BLaER1 treated with 17β-estradiol and CSF1 and Interleukin-3, amounts not matched to agents 10 nM and 100 nM (cell line): ENCODE results near the gene TTYH3.

ENCODE experiments used
- H3K27ac ChIP-seq, 11 experiments: shearing (Covaris generic); formaldehyde crosslinking; 2 replicates each; pipeline ENCODE4 v1.8.1; 2022
- H3K27me3 ChIP-seq, 11 experiments: shearing (Covaris generic); formaldehyde crosslinking; 2 replicates each; pipeline ENCODE4 v1.8.1; 2022
- H3K36me3 ChIP-seq, 11 experiments: shearing (Covaris generic); formaldehyde crosslinking; 2 replicates each; pipeline ENCODE4 v1.8.1; 2022
- H3K4me1 ChIP-seq, 10 experiments: shearing (Covaris generic); formaldehyde crosslinking; 2 replicates each; pipeline ENCODE4 v1.8.1; 2022
- H3K4me2 ChIP-seq, 11 experiments: shearing (Covaris generic); formaldehyde crosslinking; 2 replicates each; pipeline ENCODE4 v1.8.1; 2022
- H3K4me3 ChIP-seq, 10 experiments: shearing (Covaris generic); formaldehyde crosslinking; 2 replicates each; pipeline ENCODE4 v1.8.1; 2022
- H3K9ac ChIP-seq, 11 experiments: shearing (Covaris generic); formaldehyde crosslinking; 2 replicates each; pipeline ENCODE4 v1.8.1; 2022
- H3K9me3 ChIP-seq, 11 experiments: shearing (Covaris generic); formaldehyde crosslinking; replicated peaks in 1 of 11; 2 replicates each; pipeline ENCODE4 v1.8.1; 2022
- H4K20me1 ChIP-seq, 11 experiments: shearing (Covaris generic); formaldehyde crosslinking; 2 replicates each; pipeline ENCODE4 v1.8.1; 2022
- Cebpa-rat ChIP-seq, 11 experiments: shearing (Covaris generic); IDR thresholded peaks; 2 replicates each; pipeline ENCODE4 v1.8.1; 2022

The TTYH3 gene

GRCh38 chr7:2616387-2617324, 15.1 kb upstream of the TTYH3 start:
- Histone ChIP-seq H3K4me2 (peak overlapping the region; percentile 90 to 99 (median 95)), H3K9ac (peak overlapping the region in 10 of 11 experiments; percentile 29 to 85 (median 65); a peak in 18 of 22 replicates), H3K9me3 (no peaks in the 10 kb centered on the region), H3K27ac (peak overlapping the region in 9 of 11 experiments; percentile 3 to 94 (median 69); a peak in 16 of 22 replicates), H3K4me1 (peaks cover 62 to 94% (median 79%) of the 10 kb centered on the region in 10 experiments), H3K4me3 (peak overlapping the region; percentile 16 to 57 (median 28); a peak in 14 of 20 replicates), H3K27me3 (peaks cover 0 to 21% (median 0%) of the 10 kb centered on the region in 11 experiments; a peak in 4 of 22 replicates), H3K36me3 (no peaks in the 10 kb centered on the region), H4K20me1 (peaks cover 0 to 9% (median 0%) of the 10 kb centered on the region in 11 experiments; a peak in 1 of 22 replicates)
- TF ChIP-seq Cebpa-rat (IDR thresholded peaks at IDR 0.05): no peak

GRCh38 chr7:2617325-2617905, 14.4 kb upstream of the TTYH3 start:
- no peak for TF ChIP-seq Cebpa-rat (IDR thresholded peaks at IDR 0.05)
- Histone ChIP-seq H3K27me3 (peaks cover 0 to 21% (median 0%) of the 10 kb centered on the region in 11 experiments; a peak in 4 of 22 replicates), H3K4me1 (peaks cover 55 to 93% (median 78%) of the 10 kb centered on the region in 10 experiments), H3K36me3 (no peaks in the 10 kb centered on the region), H3K9ac (peak overlapping the region in 10 of 11 experiments; percentile 29 to 85 (median 65); a peak in 18 of 22 replicates), H3K27ac (peak overlapping the region in 9 of 11 experiments; percentile 3 to 94 (median 69); a peak in 16 of 22 replicates), H4K20me1 (peaks cover 0 to 9% (median 0%) of the 10 kb centered on the region in 11 experiments; a peak in 1 of 22 replicates), H3K4me2 (peak overlapping the region; percentile 90 to 99 (median 95)), H3K4me3 (peak overlapping the region; percentile 16 to 57 (median 28); a peak in 13 of 20 replicates), H3K9me3 (no peaks in the 10 kb centered on the region)

GRCh38 chr7:2619116-2619515, 12.7 kb upstream of the TTYH3 start:
- Histone ChIP-seq H3K9me3 (no peaks in the 10 kb centered on the region), H3K36me3 (no peaks in the 10 kb centered on the region), H3K27ac (no peak overlapping the region), H3K4me3 (no peak overlapping the region), H3K9ac (no peak overlapping the region), H3K4me1 (peaks cover 53 to 92% (median 76%) of the 10 kb centered on the region in 10 experiments), H3K27me3 (peaks cover 0 to 12% (median 0%) of the 10 kb centered on the region in 11 experiments; a peak in 4 of 22 replicates), H4K20me1 (peaks cover 0 to 2% (median 0%) of the 10 kb centered on the region in 11 experiments; a peak in 1 of 22 replicates), H3K4me2 (no peak overlapping the region)
- TF ChIP-seq Cebpa-rat (IDR thresholded peaks at IDR 0.05): no peak

- no peaks in the 10 kb centered on the region for H3K27me3 ChIP-seq
- TF ChIP-seq Cebpa-rat (IDR thresholded peaks at IDR 0.05): no peak
- H3K27ac ChIP-seq: no peak overlapping the region; a peak in 1 of 22 replicates
- H3K36me3 ChIP-seq: no peaks in the 10 kb centered on the region
- H3K4me3 ChIP-seq: no peak overlapping the region
- H4K20me1 ChIP-seq: no peaks in the 10 kb centered on the region
- no peak overlapping the region for H3K9ac ChIP-seq
- H3K4me2 ChIP-seq: peak overlapping the region in 6 of 11 experiments; percentile 2 to 45 (median 28); a peak in 7 of 22 replicates
- H3K4me1 ChIP-seq: peaks cover 44 to 85% (median 66%) of the 10 kb centered on the region in 10 experiments
- no peaks in the 10 kb centered on the region for H3K9me3 ChIP-seq
These were observed 10.5 kb upstream of the TTYH3 start for GRCh38 chr7:2621061-2621828.

GRCh38 chr7:2621948-2622640, 9.7 kb upstream of the TTYH3 start:
- Histone ChIP-seq H3K9ac (0 out of 22 replicates have a peak overlapping the region, but pooled peaks of 2 of the 11 experiments have one; percentile 10 to 23), H3K9me3 (no peaks in the 10 kb centered on the region), H3K4me1 (peaks cover 36 to 82% (median 60%) of the 10 kb centered on the region in 10 experiments), H4K20me1 (no peaks in the 10 kb centered on the region), H3K36me3 (no peaks in the 10 kb centered on the region), H3K4me2 (peak overlapping the region in 7 of 11 experiments; percentile 2 to 45 (median 24); a peak in 7 of 22 replicates), H3K27ac (0 out of 22 replicates have a peak overlapping the region, but pooled peaks of 1 of the 11 experiments have one; percentile 32), H3K27me3 (no peaks in the 10 kb centered on the region), H3K4me3 (no peak overlapping the region)
- TF ChIP-seq Cebpa-rat (IDR thresholded peaks at IDR 0.05): no peak

- H4K20me1 ChIP-seq: no peaks in the 10 kb centered on the region
- TF ChIP-seq Cebpa-rat (IDR thresholded peaks at IDR 0.05): no peak
- peak overlapping the region; percentile 45 to 69 (median 53) for H3K4me2 ChIP-seq
- H3K4me1 ChIP-seq: peaks cover 26 to 73% (median 50%) of the 10 kb centered on the region in 10 experiments
- H3K4me3 ChIP-seq: no peak overlapping the region
- no peaks in the 10 kb centered on the region for H3K36me3 ChIP-seq
- peak overlapping the region in 7 of 11 experiments; percentile 27 to 52 (median 43); a peak in 10 of 22 replicates for H3K9ac ChIP-seq
- no peaks in the 10 kb centered on the region for H3K27me3 ChIP-seq
- no peaks in the 10 kb centered on the region for H3K9me3 ChIP-seq
- peak overlapping the region in 6 of 11 experiments; percentile 13 to 43 (median 21); a peak in 7 of 22 replicates for H3K27ac ChIP-seq
These were observed 8.7 kb upstream of the TTYH3 start for GRCh38 chr7:2622869-2623697.

- TF ChIP-seq Cebpa-rat (IDR thresholded peaks at IDR 0.05): no peak
These were observed 8.1 kb upstream of the TTYH3 start for GRCh38 chr7:2623698-2624014.

More at GRCh38 chr7:2623698-2624014, 8.1 kb upstream of the TTYH3 start:
- Histone ChIP-seq H3K36me3 (no peaks in the 10 kb centered on the region), H3K27me3 (no peaks in the 10 kb centered on the region), H3K9ac (peak overlapping the region in 9 of 11 experiments; percentile 2 to 52 (median 35); a peak in 12 of 22 replicates), H3K4me3 (no peak overlapping the region), H4K20me1 (no peaks in the 10 kb centered on the region), H3K4me2 (peak overlapping the region; percentile 45 to 69 (median 53)), H3K27ac (peak overlapping the region in 6 of 11 experiments; percentile 13 to 43 (median 21); a peak in 8 of 22 replicates), H3K9me3 (no peaks in the 10 kb centered on the region), H3K4me1 (peaks cover 25 to 67% (median 47%) of the 10 kb centered on the region in 10 experiments)
